GM12878 (cell line): ENCODE data around the gene STK11. TPM values are rescaled to one million over a fixed set of nuclear protein-coding genes. Genes with fewer than 3 reads are reported as not detected.

Experiments
- ATAC-seq: fragments of 200-7000 bp; cut with Tn5 transposase; 3 replicates; pipeline ENCODE4 v1.9.1; 2020; ENCODE audit warnings: mild to moderate bottlenecking, moderate library complexity
- BruUV-seq: library from RNA; stranded (reverse); fragments of 400-500 nt; replicated peaks from 2 replicates; lab custom pipeline; 2021; lab: Mats Ljungman, UMichigan
- CTCF ChIA-PET: fragments of 300-600 bp; sonication (Branson Sonifier 250); formaldehyde crosslinking; extraction: SDS; loops from one replicate; lab custom pipeline; 2021; ENCODE audit warnings: inconsistent platforms; lab: Yijun Ruan, JAX
- POLR2A ChIA-PET: fragments of 350-600 bp; formaldehyde crosslinking; extraction: SDS; loops from one replicate; lab custom pipeline; 2021; ENCODE audit warnings: inconsistent platforms; lab: Charles Lee
- RAD21 ChIA-PET: fragments of 300-600 bp; sonication (Branson Sonifier 250); formaldehyde crosslinking; loops from one replicate; lab custom pipeline; 2023; ENCODE audit warnings: antibody characterized with exemption; ENCODE audit not compliant: unreplicated experiment; lab: Charles Lee
- SMC1A ChIA-PET: fragments of 300-600 bp; sonication (Branson Sonifier 250); formaldehyde crosslinking; loops from one replicate; lab custom pipeline; 2023; ENCODE audit not compliant: unreplicated experiment, uncharacterized antibody; lab: Charles Lee
- DNase-seq: peaks from one replicate; pipeline ENCODE4 v3.0.0-alpha.2; 2011; ENCODE audit warnings: low read depth, low spot score
- FAIRE-seq: peaks from 3 replicates; lab custom pipeline; 2011; peaks lifted over from hg19 to GRCh38; lab: Jason Lieb, UNC
- H2AFZ ChIP-seq: 2 replicates; pipeline ENCODE4 v1.6.0; 2011; ENCODE audit warnings: low read depth, low read length, control low read depth; ENCODE audit not compliant: control insufficient read depth
- H3K27ac ChIP-seq: 2 replicates; pipeline ENCODE4 v1.5.1; 2011; ENCODE audit warnings: control low read depth; ENCODE audit not compliant: control insufficient read depth, insufficient read depth
- H3K27me3 ChIP-seq, 2 experiments: replicated peaks in 1 of 2; 2 replicates each; pipeline versions ENCODE4 v1.6.0 to v1.6.1; 2011; ENCODE audit warnings: low read length in 1 of 2; ENCODE audit not compliant: control insufficient read depth in 2 of 2, insufficient read depth in 2 of 2
- H3K36me3 ChIP-seq, 2 experiments: 2 replicates each; pipeline ENCODE4 v1.5.1; 2011; ENCODE audit warnings: low read length in 1 of 2; ENCODE audit not compliant: control insufficient read depth in 2 of 2, insufficient read depth in 2 of 2
- H3K4me1 ChIP-seq: 2 replicates; pipeline ENCODE4 v1.6.1; 2011; ENCODE audit warnings: mild to moderate bottlenecking, low read length, moderate library complexity, mixed read lengths; ENCODE audit not compliant: control insufficient read depth, insufficient read depth
- H3K4me2 ChIP-seq: 2 replicates; pipeline ENCODE4 v1.6.0; 2011; ENCODE audit warnings: control low read depth; ENCODE audit not compliant: control insufficient read depth, insufficient read depth
- H3K4me3 ChIP-seq: fragments of 200-600 bp; sonication (generic); 2 replicates; pipeline ENCODE4 v1.5.1; 2016
- H3K79me2 ChIP-seq: 2 replicates; pipeline ENCODE4 v1.6.0; 2011; ENCODE audit warnings: low read length; ENCODE audit not compliant: control insufficient read depth, insufficient read depth
- H3K9ac ChIP-seq: 2 replicates; pipeline ENCODE4 v1.8.0; 2011; ENCODE audit warnings: low read length, control low read depth, mixed read lengths; ENCODE audit not compliant: control insufficient read depth, insufficient read depth
- H3K9me3 ChIP-seq: replicated peaks from 3 replicates; pipeline ENCODE4 v1.5.1; 2011; ENCODE audit warnings: mild to moderate bottlenecking, low read length; ENCODE audit not compliant: control insufficient read depth, insufficient read depth
- H4K20me1 ChIP-seq: 2 replicates; pipeline ENCODE4 v1.6.0; 2011; ENCODE audit not compliant: control insufficient read depth, insufficient read depth
- ATF7 ChIP-seq: fragments of 450-650 bp; IDR thresholded peaks from 2 replicates; pipeline ENCODE4 v1.6.1; 2016; ENCODE audit warnings: low read depth, mild to moderate bottlenecking
- CBFB ChIP-seq: IDR thresholded peaks from 2 replicates; pipeline ENCODE4 v1.6.1; 2016; ENCODE audit warnings: antibody characterized with exemption, low read depth
- CREM ChIP-seq: IDR thresholded peaks from 2 replicates; pipeline ENCODE4 v1.6.1; 2014; ENCODE audit warnings: antibody characterized with exemption, low read depth
- EED ChIP-seq: sonication (generic); IDR thresholded peaks from 2 replicates; pipeline ENCODE4 v1.6.1; 2016; ENCODE audit warnings: antibody characterized with exemption, low read depth
- EGR1 ChIP-seq, 2 experiments: IDR thresholded peaks; 1 replicate in 1 of 2; 2 replicates in 1 of 2; pipeline ENCODE4 v1.6.1; 2011 to 2012; ENCODE audit warnings: low read depth in 2 of 2, low read length in 2 of 2, borderline replicate concordance in 1 of 2, mild to moderate bottlenecking in 1 of 2, moderate library complexity in 1 of 2
- ETV6 ChIP-seq, 2 experiments: fragments of 450-650 bp in 1 of 2; IDR thresholded peaks in 1 of 2; conservative IDR thresholded peaks in 1 of 2; 2 replicates each; pipeline ENCODE4 v1.6.1; 2014; ENCODE audit warnings: antibody characterized with exemption in 1 of 2, borderline replicate concordance in 1 of 2, low read depth in 1 of 2, mild to moderate bottlenecking in 1 of 2, moderate library complexity in 1 of 2
- HDAC2 ChIP-seq: fragments of 200-600 bp; sonication (generic); IDR thresholded peaks from 2 replicates; pipeline ENCODE4 v1.6.1; 2017
- IKZF2 ChIP-seq, 2 experiments: fragments of 450-650 bp; IDR thresholded peaks; 2 replicates each; pipeline ENCODE4 v1.6.1; 2017; ENCODE audit warnings: mild to moderate bottlenecking in 2 of 2, moderate library complexity in 2 of 2
- KLF5 ChIP-seq: fragments of 450-650 bp; IDR thresholded peaks from 2 replicates; pipeline ENCODE4 v1.6.1; 2014; ENCODE audit warnings: mild to moderate bottlenecking; ENCODE audit not compliant: partially characterized antibody
- NR2F1 ChIP-seq: fragments of 450-650 bp; conservative IDR thresholded peaks from 2 replicates; pipeline ENCODE4 v1.6.1; 2017; ENCODE audit warnings: mild to moderate bottlenecking
- POU2F2 ChIP-seq: IDR thresholded peaks from 3 replicates; pipeline ENCODE4 v1.6.1; 2011; ENCODE audit warnings: low read depth, mild to moderate bottlenecking, low read length, borderline replicate concordance
- RB1 ChIP-seq: fragments of 450-650 bp; formaldehyde crosslinking; IDR thresholded peaks from 2 replicates; pipeline ENCODE4 v1.6.1; 2017; ENCODE audit warnings: mild to moderate bottlenecking, borderline replicate concordance
- SIX5 ChIP-seq: IDR thresholded peaks from 2 replicates; pipeline ENCODE4 v1.6.1; 2011; ENCODE audit warnings: mild to moderate bottlenecking, low read depth, low read length, moderate library complexity; ENCODE audit not compliant: severe bottlenecking
- TAF1 ChIP-seq: IDR thresholded peaks from 2 replicates; pipeline ENCODE4 v1.6.1; 2011; ENCODE audit warnings: mild to moderate bottlenecking, low read depth, low read length, borderline replicate concordance
- ZNF217 ChIP-seq: fragments of 450-650 bp; IDR thresholded peaks from 2 replicates; pipeline ENCODE4 v1.6.1; 2017; ENCODE audit warnings: antibody characterized with exemption, mild to moderate bottlenecking
- WGBS: methylation state at CpG from one replicate; pipeline ENCODE4 v1.1.6; 2016; ENCODE audit warnings: low lambda C conversion rate; ENCODE audit not compliant: insufficient replicate concordance, insufficient coverage; ENCODE audit errors: missing lambda C conversion rate; 5-methylcytosine and 5-hydroxymethylcytosine counted together
- in situ Hi-C: fragments of 300-500 bp; cut with MboI; formaldehyde crosslinking; loops from 9 replicates; pipeline ENCODE4 v1.14.3; 2018; ENCODE audit warnings: mixed read lengths
- intact Hi-C: fragments of 100-400 bp; cut with micrococcal nuclease; formaldehyde crosslinking; loops from one replicate; pipeline ENCODE4 v1.14.2; 2022; ENCODE audit not compliant: unreplicated experiment
- polyA plus RNA-seq, 11 experiments: library from polyadenylated mRNA; depleted of rRNA in 4 of 11; unstranded in 6 of 11; stranded (reverse) in 5 of 11; fragments of >200 nt; fragmentation: Nextera tagmentation in 4 of 11; fragmentation: Illumina TruSeq in 1 of 11; extraction: Ambion mirVana in 4 of 11; extraction: Trizol in 1 of 11; gene quantifications; 1 replicate in 1 of 11; 2 replicates in 10 of 11; pipeline versions ENCODE4 v1.2.1 to v1.2.3, GENCODE V29; 2011 to 2016; ENCODE audit warnings: inconsistent platforms in 2 of 11, missing spikeins in 2 of 11, low read depth in 1 of 11
- total RNA-seq, 4 experiments: library from RNA; depleted of rRNA in 3 of 4; stranded (reverse); fragments of >200 nt in 3 of 4; fragmentation: Illumina TruSeq in 1 of 4; extraction: Trizol in 1 of 4; gene quantifications; 2 replicates each; pipeline versions ENCODE4 v1.2.1 to v1.2.3, GENCODE V29; 2013 to 2021
- TF ChIP-seq, protein P1 (sequence below): fragments of 450-650 bp; IDR thresholded peaks from 2 replicates; pipeline ENCODE4 v1.6.1; 2017; ENCODE audit warnings: borderline replicate concordance
- TF ChIP-seq, protein P2 (sequence below): fragments of 450-650 bp; IDR thresholded peaks from 2 replicates; pipeline ENCODE4 v1.6.1; 2017; ENCODE audit warnings: mild to moderate bottlenecking, moderate library complexity

STK11 gene
- total and polyA plus RNA-seq, 10 of the 15 experiments (the other 5 are each of a cell fraction or from before 2014, with no cell fraction given): 0.33 to 71.0 (median 23.8) TPM

GRCh38 chr19:1183543-1184172 lies 21.9 kb upstream of the STK11 start:
- Histone ChIP-seq H3K36me3 (no peaks in the 10 kb centered on the region), H4K20me1 (no peaks in the 10 kb centered on the region), H3K79me2 (no peaks in the 10 kb centered on the region), H3K4me3 (no peak overlapping the region), H3K9ac (peak overlapping the region; percentile 46; the same call in 1 of the 2 replicates), H3K4me1 (peaks cover 31% of the 10 kb centered on the region), H3K9me3 (no peaks in the 10 kb centered on the region), H2AFZ (peak overlapping the region; percentile 68), H3K27ac (peak overlapping the region; percentile 59), H3K27me3 (no peaks in the 10 kb centered on the region), H3K4me2 (peak overlapping the region; percentile 61)
- no TSS peak for BruUV-seq
- POLR2A ChIA-PET: interaction anchor here (0.7 to 2.3 kb wide), 4 partner anchors 8 to 145 kb away, joined by 3 to 7 read pairs (median 4); partner anchors contain the start of gene ABCA7
- no peak for FAIRE-seq
- RAD21 ChIA-PET: no interaction called here
- intact Hi-C loops (loop anchor here (5.0 kb wide), 1 partner anchor 81 kb away; the partner anchor contains the start of gene GPX4), in situ Hi-C loops (no loop called here)
- peak; percentile 66 for DNase-seq
- WGBS: 9% methylated on average over 16 of the region's 19 CpGs
- ATAC-seq: peak; percentile 87
- SMC1A ChIA-PET: no interaction called here
- CTCF ChIA-PET: interaction anchor here (1.3 kb wide), 1 partner anchor 70 kb away, joined by 4 read pairs; no protein-coding TSS in a partner anchor
- TF ChIP-seq RB1 (no peak), ZNF217 (peak; percentile 73; the same call in 1 of the 2 replicates), CBFB (no peak), POU2F2 (no peak), IKZF2 (IDR thresholded peaks at IDR 0.05) (peak; percentile 91 to 95), EGR1 (IDR thresholded peaks at IDR 0.05; ENCODE audit: borderline replicate concordance in 1 of 2, low read depth in 2 of 2, low read length in 2 of 2) (no peak), NR2F1 (peak; percentile 90), HDAC2 (no peak), SIX5 (no peak), ETV6 (conservative IDR thresholded peaks at IDR 0.05 in 1 of 2, IDR thresholded peaks at IDR 0.05 in 1 of 2; ENCODE audit: borderline replicate concordance in 1 of 2, low read depth in 1 of 2) (peak in 1 of 2 experiments; percentile 44; a peak in 1 of 4 replicates), EED (peak; percentile 91), TAF1 (no peak), ATF7 (peak; percentile 72), KLF5 (peak; percentile 39), CREM (peak; percentile 67; the same call in 1 of the 2 replicates)
- TF ChIP-seq, protein P1, sequence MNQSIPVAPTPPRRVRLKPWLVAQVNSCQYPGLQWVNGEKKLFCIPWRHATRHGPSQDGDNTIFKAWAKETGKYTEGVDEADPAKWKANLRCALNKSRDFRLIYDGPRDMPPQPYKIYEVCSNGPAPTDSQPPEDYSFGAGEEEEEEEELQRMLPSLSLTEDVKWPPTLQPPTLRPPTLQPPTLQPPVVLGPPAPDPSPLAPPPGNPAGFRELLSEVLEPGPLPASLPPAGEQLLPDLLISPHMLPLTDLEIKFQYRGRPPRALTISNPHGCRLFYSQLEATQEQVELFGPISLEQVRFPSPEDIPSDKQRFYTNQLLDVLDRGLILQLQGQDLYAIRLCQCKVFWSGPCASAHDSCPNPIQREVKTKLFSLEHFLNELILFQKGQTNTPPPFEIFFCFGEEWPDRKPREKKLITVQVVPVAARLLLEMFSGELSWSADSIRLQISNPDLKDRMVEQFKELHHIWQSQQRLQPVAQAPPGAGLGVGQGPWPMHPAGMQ: no peak
- TF ChIP-seq, protein P2, sequence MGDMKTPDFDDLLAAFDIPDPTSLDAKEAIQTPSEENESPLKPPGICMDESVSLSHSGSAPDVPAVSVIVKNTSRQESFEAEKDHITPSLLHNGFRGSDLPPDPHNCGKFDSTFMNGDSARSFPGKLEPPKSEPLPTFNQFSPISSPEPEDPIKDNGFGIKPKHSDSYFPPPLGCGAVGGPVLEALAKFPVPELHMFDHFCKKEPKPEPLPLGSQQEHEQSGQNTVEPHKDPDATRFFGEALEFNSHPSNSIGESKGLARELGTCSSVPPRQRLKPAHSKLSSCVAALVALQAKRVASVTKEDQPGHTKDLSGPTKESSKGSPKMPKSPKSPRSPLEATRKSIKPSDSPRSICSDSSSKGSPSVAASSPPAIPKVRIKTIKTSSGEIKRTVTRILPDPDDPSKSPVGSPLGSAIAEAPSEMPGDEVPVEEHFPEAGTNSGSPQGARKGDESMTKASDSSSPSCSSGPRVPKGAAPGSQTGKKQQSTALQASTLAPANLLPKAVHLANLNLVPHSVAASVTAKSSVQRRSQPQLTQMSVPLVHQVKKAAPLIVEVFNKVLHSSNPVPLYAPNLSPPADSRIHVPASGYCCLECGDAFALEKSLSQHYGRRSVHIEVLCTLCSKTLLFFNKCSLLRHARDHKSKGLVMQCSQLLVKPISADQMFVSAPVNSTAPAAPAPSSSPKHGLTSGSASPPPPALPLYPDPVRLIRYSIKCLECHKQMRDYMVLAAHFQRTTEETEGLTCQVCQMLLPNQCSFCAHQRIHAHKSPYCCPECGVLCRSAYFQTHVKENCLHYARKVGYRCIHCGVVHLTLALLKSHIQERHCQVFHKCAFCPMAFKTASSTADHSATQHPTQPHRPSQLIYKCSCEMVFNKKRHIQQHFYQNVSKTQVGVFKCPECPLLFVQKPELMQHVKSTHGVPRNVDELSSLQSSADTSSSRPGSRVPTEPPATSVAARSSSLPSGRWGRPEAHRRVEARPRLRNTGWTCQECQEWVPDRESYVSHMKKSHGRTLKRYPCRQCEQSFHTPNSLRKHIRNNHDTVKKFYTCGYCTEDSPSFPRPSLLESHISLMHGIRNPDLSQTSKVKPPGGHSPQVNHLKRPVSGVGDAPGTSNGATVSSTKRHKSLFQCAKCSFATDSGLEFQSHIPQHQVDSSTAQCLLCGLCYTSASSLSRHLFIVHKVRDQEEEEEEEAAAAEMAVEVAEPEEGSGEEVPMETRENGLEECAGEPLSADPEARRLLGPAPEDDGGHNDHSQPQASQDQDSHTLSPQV: peak; percentile 82; the same call in 1 of the 2 replicates
